A172 (cell line): Measurements from ENCODE around the gene CNPY3. TPM values are rescaled to one million over a fixed set of nuclear protein-coding genes. Genes with fewer than 3 reads are reported as not detected.

ENCODE experiments used
- DNase-seq: peaks from one replicate; pipeline ENCODE4 v3.0.0-alpha.2; 2015; ENCODE audit warnings: low spot score
- total RNA-seq: library from RNA; depleted of rRNA; stranded (reverse); fragments of >200 nt; shearing (Covaris generic); gene quantifications from 2 replicates; pipeline ENCODE4 v1.2.3, GENCODE V29; 2014

The CNPY3 gene
- total RNA-seq, 1 experiment from 2014 or later: 36.3 TPM

- no peak for DNase-seq
Observed at GRCh38 chr6:42960243-42961019, 31.2 kb downstream of the CNPY3 start, which contains the start of gene GNMT. GNMT (plus strand) TSS chr6:42960754; CDS start chr6:42960768, 14 bp downstream.

DNA sequence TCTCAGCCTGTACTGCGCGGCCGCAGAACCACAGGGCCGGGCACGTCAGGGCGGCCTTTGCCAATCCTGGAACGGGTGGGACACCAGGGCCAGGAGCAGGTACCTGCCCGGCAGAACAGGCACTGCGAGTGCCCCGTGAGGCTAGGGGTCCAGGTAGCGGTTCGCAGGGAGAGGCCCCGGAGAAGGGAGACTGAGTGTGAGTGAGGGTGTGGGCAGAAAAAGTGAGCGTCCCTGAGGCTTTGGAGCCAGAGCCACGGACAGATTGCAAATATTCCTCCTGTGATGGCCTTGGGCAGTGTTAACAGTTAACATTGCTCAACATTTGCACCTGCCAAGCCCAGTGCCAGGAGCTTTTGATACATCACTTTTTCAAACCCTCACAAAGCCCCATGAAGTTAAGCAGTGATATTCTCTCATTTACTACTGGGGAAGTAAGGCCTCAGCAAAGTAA is 31.8 kb downstream of the CNPY3 start:
- DNase-seq: no peak

DNA sequence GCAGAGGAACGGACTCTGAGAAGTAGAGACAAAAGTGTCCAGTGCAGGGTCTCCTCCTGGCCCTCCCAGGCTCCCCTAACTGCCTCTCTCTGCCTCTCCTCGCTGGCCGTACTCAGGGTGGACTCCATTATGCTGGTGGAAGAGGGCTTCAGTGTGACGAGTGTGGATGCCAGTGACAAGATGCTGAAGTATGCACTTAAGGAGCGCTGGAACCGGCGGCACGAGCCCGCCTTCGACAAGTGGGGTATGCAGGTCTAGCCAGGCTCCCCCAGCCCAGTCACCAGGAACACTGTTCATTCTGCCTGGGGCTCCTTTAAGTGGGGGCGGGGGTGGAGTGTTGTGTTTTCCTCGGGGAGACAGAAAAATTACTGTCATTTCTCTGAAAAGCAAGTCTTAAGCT is 32.8 kb downstream of the CNPY3 start:
- DNase-seq: no peak

DNA sequence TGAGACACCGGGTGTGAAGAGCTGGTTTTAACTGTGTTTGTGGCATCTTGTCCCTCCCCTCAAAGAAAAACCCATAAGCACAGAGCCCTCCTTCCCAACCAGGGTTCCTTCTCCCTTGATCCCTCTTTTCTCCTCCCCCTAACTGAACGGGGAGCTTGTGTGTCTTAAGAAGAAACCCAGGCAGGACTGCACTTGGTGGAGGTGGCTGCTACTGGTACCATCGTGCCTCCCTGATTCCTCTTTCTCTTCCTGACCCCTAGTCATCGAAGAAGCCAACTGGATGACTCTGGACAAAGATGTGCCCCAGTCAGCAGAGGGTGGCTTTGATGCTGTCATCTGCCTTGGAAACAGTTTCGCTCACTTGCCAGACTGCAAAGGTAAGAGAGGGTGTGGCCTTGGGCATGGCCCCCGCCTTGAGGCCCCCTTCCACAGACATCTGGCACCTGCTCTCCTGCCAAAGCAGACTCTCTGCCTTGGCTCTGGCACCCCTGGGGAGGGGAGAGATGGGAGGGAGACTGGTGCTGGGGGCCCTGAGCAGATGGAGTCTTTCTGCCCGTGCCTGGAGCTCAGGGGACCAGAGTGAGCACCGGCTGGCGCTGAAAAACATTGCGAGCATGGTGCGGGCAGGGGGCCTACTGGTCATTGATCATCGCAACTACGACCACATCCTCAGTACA is 33.4 kb downstream of the CNPY3 start:
- no peak for DNase-seq

GRCh38 chr6:42963179-42963854 is 34.0 kb downstream of the CNPY3 start:
- no peak for DNase-seq

GRCh38 chr6:42963855-42964605 is 34.8 kb downstream of the CNPY3 start:
- peak; percentile 45 for DNase-seq

GRCh38 chr6:42966571-42966970 is 37.3 kb downstream of the CNPY3 start:
- DNase-seq: no peak

DNA sequence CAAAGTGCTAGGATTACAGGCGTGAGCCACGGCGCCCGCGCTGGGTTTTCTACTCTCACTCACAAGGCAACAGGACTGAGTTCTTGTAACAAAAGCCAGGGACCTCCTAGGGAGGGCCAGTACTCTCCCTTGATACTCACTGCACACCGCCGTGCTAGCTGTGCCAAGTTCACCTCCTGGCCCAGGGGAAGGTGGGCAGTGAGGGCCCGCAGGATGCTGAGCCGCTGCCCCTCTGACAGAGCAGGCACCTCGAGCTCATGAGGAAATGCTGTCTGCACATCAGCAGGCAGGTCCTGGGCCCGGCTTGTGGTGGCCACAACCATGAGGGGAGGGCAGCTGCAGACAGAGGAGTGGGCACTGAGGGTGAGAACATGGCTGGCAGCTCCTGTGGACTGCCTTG is 37.9 kb downstream of the CNPY3 start:
- no peak for DNase-seq

- no peak for DNase-seq
Observed at GRCh38 chr6:42968126-42968701, 38.9 kb downstream of the CNPY3 start.

GRCh38 chr6:42968783-42969182 is 39.5 kb downstream of the CNPY3 start:
- DNase-seq: no peak

DNA sequence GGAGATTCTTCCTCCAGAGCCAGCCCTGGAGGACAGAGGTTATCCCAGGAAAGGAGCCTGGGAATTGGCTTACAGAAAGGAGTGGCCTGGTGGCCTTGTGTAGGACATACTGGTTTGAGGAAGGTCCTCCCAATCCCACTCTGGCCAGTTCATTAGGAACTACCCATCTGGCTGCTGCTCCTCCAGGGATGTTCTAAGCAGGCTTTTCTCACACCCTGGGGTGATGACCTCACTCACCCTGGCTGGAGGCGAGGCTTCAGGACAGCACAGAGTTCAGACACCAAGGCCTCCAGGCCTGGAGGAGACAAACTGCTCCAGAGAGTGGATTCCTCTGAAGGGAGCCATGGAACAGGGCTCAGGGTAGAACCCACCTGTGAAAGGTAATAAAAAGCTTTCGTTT is 40.2 kb downstream of the CNPY3 start:
- DNase-seq: no peak

DNA sequence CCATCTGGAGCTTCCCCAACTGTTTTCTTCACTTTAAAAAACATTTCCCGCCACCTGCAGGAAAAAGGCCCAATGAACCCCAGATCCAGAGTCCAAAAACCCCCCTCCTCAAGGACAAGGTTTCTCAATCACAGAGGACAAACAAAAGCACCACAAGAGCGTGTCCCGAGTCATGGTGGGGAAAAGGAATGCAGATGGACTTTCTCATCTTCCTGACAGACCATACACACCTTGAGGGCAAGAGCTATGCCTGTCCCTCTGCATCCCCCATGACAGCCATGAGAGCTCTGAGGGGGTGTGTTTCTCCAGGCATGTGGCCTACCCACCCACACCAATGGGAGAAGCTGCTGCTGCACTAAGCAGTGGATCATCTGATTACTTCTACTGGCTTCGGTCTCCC is 40.7 kb downstream of the CNPY3 start:
- DNase-seq: no peak

DNA sequence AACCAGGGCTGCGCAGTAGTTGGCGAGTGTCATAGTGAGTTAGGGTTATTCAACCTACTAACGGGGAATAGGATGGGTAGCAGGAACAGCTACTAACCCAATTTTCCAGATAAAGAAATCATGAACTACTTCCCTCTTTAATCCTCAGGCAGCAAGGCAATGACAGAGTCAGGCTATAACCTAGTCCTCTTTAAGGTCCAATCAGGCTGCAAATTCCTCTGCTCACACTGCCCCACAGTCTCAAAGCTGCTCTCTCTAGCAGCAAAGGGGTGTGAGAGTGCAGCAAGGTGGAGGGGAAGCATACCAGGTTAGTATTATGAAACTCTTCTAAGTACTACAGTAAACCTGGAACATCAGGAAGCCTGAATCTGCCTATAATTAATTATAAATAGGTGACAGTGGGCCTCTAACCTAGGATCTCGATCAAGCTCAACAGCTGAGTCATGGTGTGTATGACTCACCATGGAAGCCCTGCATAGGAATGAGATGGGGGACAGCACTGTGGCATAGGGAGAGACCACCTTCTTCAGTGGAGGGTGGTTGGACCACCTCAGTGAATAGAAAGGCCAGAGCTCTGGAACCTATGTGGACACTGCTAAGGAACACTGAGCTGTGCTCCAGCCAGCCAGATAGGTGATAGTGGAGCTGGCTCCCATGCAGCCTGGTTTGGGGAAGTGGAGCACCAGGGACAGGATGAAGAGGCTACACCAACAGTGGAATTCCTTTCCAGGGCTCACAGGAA is 41.8 kb downstream of the CNPY3 start:
- DNase-seq: peak; percentile 32

- no peak for DNase-seq
Observed at GRCh38 chr6:42971746-42972327, 42.6 kb downstream of the CNPY3 start.

- DNase-seq: no peak
Observed at GRCh38 chr6:42973926-42974325, 44.6 kb downstream of the CNPY3 start.

- no peak for DNase-seq
Observed at GRCh38 chr6:42974919-42975505, 45.7 kb downstream of the CNPY3 start.

GRCh38 chr6:42978487-42978838 is 49.2 kb downstream of the CNPY3 start:
- no peak for DNase-seq

DNA sequence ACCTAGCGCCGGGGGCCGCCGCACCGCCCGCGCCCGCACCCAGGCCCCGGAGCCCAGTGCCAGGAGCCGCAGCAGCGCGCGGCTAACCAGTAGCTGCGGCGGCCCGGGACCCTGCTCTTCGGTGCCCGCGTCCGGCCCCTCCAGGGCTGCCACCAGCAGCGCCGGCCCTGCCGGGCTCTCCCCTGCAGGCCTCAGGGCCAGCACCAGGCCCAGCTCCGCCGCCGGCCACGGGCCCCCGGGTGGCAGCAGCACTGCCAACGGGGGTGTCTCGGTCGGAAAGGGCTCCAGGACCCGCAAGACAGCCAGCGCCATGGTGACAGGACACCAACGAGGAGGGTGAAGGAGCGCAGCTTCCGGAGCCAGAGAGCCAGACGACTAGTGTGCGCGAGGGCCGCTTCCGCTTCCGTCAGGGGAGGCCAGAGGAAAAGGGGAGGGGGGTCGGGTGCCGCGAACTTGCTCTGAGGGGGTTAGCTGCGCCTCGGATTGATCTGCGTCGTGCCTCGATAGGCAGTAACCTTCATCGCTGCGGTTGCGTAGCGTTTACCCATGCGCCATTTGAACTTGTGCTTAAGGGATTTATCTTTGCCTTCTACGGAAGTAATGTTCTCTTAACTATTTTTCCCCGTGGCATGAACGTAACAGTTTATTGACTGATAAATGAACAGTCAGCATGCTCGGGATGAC is 49.7 kb downstream of the CNPY3 start, which contains the start of gene PEX6:
PEX6 (minus strand) TSS at position 343 of the 684 bp plus-strand sequence; CDS start at position 312, 31 bp downstream.
- DNase-seq: peak; percentile 52

- DNase-seq: no peak
Observed at GRCh38 chr6:42979523-42980177, 50.4 kb downstream of the CNPY3 start.
